ENCODE data around the gene PPIF. TPM values are rescaled to one million over a fixed set of nuclear protein-coding genes. Genes with fewer than 3 reads are reported as not detected.

The PPIF gene
- total and polyA plus RNA-seq, 2 of the 13 experiments (the other 11 are each of a cell fraction or from before 2014, with no cell fraction given) = 147 to 157 TPM

- TF ChIP-seq ZNF513 (CRISPR knock-in tag; conservative IDR thresholded peaks at IDR 0.05) = no peak
- no peak for TF ChIP-seq IKZF4 (CRISPR knock-in tag; IDR thresholded peaks at IDR 0.05; ENCODE audit: borderline replicate concordance, low read depth, not compliant biosample characterization)
- TF ChIP-seq ZNF644 (CRISPR knock-in tag; IDR thresholded peaks at IDR 0.05; ENCODE audit: low read depth) = peak; percentile 75
- TF ChIP-seq U2AF1 (optimal IDR thresholded peaks at IDR 0.05; ENCODE audit: low read depth, low read length) = no peak
- TF ChIP-seq ZNF784 (CRISPR knock-in tag; IDR thresholded peaks at IDR 0.05; ENCODE audit: borderline replicate concordance) = peak; percentile 80; the same call in 1 of the 2 replicates
- no peak for TF ChIP-seq ZNF136 (CRISPR knock-in tag; IDR thresholded peaks at IDR 0.05; ENCODE audit: low read depth)
- no peak; the same call in 1 of the 2 replicates for TF ChIP-seq ZNF792 (CRISPR knock-in tag; IDR thresholded peaks at IDR 0.05)
- no peak for TF ChIP-seq FOXK1 (CRISPR knock-in tag; IDR thresholded peaks at IDR 0.05; ENCODE audit: borderline replicate concordance, low read depth)
- no peak for TF ChIP-seq RELA (CRISPR knock-in tag; IDR thresholded peaks at IDR 0.05)
- TF ChIP-seq STAT5B (CRISPR knock-in tag; IDR thresholded peaks at IDR 0.05) = no peak
- TF ChIP-seq ZNF33A (CRISPR knock-in tag; IDR thresholded peaks at IDR 0.05; ENCODE audit: borderline replicate concordance) = no peak
- TF ChIP-seq ZNF282 (IDR thresholded peaks at IDR 0.05; ENCODE audit: partially characterized antibody) = no peak
- TF ChIP-seq SKIL (CRISPR knock-in tag; IDR thresholded peaks at IDR 0.05; ENCODE audit: borderline replicate concordance) = peak; percentile 52; the same call in 1 of the 2 replicates
- TF ChIP-seq ZNF124 (CRISPR knock-in tag; IDR thresholded peaks at IDR 0.05) = no peak
- no peak for TF ChIP-seq THAP8 (CRISPR knock-in tag; IDR thresholded peaks at IDR 0.05; ENCODE audit: borderline replicate concordance)
- no peak for TF ChIP-seq ZNF616 (CRISPR knock-in tag; IDR thresholded peaks at IDR 0.05; ENCODE audit: low read depth)
- peak; percentile 61; the same call in 1 of the 2 replicates for TF ChIP-seq MIXL1 (CRISPR knock-in tag; IDR thresholded peaks at IDR 0.05)
- TF ChIP-seq ZSCAN31 (CRISPR knock-in tag; IDR thresholded peaks at IDR 0.05; ENCODE audit: low read depth) = no peak
Measured at GRCh38 chr10:79380125-79380945, 33.1 kb downstream of the PPIF start (continued).

Measured in HepG2 (cell line).